ENCODE results near the gene ZDHHC4. TPM values are rescaled to one million over a fixed set of nuclear protein-coding genes. Genes with fewer than 3 reads are reported as not detected.

Gene ZDHHC4
- total and polyA plus RNA-seq, 9 of the 15 experiments (the other 6 are each of a cell fraction or from before 2014, with no cell fraction given): 33.4 to 106 (median 58.3) TPM

- no peak for TF ChIP-seq NCOA1 (IDR thresholded peaks at IDR 0.05; ENCODE audit: low read depth)
- TF ChIP-seq PYGO2 (tag; IDR thresholded peaks at IDR 0.05): no peak
- TF ChIP-seq MGA (IDR thresholded peaks at IDR 0.05): no peak
- TF ChIP-seq TFE3 (CRISPR knock-in tag; IDR thresholded peaks at IDR 0.05): no peak
- no peak for TF ChIP-seq MAFG (tag; conservative IDR thresholded peaks at IDR 0.05)
- TF ChIP-seq HCFC1 (IDR thresholded peaks at IDR 0.05; ENCODE audit: low read depth, low read length): no peak
- TF ChIP-seq KLF16 (IDR thresholded peaks at IDR 0.05): no peak
- TF ChIP-seq ERF (CRISPR knock-in tag; IDR thresholded peaks at IDR 0.05): no peak
- TF ChIP-seq MAFK (IDR thresholded peaks at IDR 0.05; ENCODE audit: low read length): no peak
- no peak for TF ChIP-seq ZNF277 (CRISPR knock-in tag; IDR thresholded peaks at IDR 0.05; ENCODE audit: borderline replicate concordance)
Observed at GRCh38 chr7:6589151-6589828, 12.0 kb downstream of the ZDHHC4 start (continued).
